ENCODE data around the gene ZKSCAN5. TPM values are rescaled to one million over a fixed set of nuclear protein-coding genes. Genes with fewer than 3 reads are reported as not detected.

Gene ZKSCAN5
- 1 to 10 TPM; 8.0 to 8.3 TPM for total RNA-seq

DNA sequence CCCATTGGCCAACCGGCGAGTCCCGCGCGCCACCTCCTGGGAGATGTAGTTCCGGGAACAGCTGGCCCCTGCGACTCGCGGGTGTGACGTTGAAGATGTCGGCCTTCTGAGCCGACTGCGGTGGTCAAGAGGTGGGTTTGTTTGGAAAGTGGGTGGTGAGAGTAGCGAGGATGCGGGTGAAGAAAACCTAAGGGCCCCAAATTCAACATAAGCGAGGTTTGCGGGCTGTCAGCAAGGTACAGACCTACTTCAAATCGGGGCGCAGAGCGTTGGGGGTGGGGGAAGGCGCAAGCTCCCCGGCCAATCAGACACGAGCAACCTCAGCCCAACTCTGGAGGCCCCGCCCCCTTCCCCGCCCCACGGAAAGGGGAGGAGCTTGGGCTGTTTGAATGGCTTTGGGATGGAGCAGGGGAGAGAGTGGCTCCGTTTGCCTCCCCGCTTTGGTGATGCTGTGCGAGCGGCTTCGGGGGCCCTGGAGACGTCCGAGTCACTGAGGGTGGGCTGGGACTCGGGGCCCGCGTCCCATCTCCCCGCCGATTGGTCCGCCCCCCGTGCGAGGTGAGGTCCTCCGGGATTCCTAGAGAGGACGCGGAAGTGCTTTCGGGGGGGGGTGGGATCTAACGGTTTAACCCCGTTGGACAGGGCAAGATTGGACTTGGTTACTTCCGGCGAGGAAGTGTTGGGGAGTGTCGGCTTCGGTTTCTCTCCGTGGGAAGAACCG, at the start of gene ZKSCAN5:
Gene ZKSCAN5 (plus strand): TSS at position 60 of the 721 bp plus-strand sequence. CDS start 1,383 bp downstream, outside the sequence.
- H3K27ac Mint-ChIP-seq, result peak within 1 kb of the TSS; percentile 92
- peaks cover 5% of the 10 kb centered on the region for H3K9me3 Mint-ChIP-seq
- peak; percentile 97 for DNase-seq
- H3K4me1 Mint-ChIP-seq, result peaks cover 27% of the 10 kb centered on the region
- H3K27me3 Mint-ChIP-seq, result no peaks in the 10 kb centered on the region
- H3K4me3 Mint-ChIP-seq, result peak within 1 kb of the TSS; percentile 90
- H3K36me3 Mint-ChIP-seq, result peaks cover 17% of the 10 kb centered on the region

DNA sequence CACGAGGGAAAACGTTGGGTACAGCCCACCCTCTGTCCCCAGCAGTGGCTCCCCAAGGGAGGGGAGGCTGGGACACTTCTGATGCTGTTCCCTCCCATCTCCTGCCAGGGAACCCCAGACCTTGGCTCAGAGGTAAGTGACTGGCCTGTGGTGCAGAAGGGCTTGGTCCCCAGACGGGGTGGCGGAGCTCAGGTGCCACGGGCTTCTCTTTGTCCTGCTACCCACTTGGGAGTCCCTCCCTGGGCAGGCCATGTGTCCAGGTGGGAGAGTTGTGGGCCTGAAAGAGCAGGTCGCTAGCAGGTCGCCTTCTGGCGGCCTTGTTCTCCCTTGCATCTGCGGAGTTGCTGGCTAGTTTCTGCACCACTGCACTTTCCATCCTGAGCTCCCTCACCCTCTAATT, 48.6 kb upstream of the ZKSCAN5 start:
- Mint-ChIP-seq H3K4me3 (no peak overlapping the region), H3K27me3 (no peaks in the 10 kb centered on the region), H3K9me3 (no peaks in the 10 kb centered on the region), H3K4me1 (peaks cover 15% of the 10 kb centered on the region), H3K36me3 (peaks cover 19% of the 10 kb centered on the region), H3K27ac (no peak overlapping the region)
- DNase-seq, result no peak

DNA sequence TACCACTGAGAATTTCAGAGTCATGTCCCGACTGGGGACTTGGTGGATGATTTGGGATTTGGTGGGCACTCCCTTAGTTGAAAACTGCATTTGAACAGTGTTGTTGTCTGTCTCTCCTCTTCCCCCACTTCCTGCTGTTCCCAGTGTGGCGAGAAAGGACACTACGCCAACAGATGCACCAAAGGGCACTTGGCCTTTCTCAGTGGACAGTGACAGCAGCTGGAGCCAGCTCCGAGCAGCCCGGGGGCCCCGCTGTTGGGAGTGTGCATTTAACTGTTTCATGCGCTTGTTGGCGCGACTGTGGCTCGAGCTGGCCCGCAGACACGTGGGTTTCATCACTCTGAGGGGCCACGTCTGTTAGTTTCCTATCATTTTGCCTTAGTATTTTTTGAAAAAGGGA, 48.2 kb upstream of the ZKSCAN5 start:
- Mint-ChIP-seq H3K4me3 (no peak overlapping the region), H3K9me3 (no peaks in the 10 kb centered on the region), H3K27ac (no peak overlapping the region), H3K27me3 (no peaks in the 10 kb centered on the region), H3K36me3 (peaks cover 15% of the 10 kb centered on the region), H3K4me1 (peaks cover 15% of the 10 kb centered on the region)
- DNase-seq, result no peak

DNA sequence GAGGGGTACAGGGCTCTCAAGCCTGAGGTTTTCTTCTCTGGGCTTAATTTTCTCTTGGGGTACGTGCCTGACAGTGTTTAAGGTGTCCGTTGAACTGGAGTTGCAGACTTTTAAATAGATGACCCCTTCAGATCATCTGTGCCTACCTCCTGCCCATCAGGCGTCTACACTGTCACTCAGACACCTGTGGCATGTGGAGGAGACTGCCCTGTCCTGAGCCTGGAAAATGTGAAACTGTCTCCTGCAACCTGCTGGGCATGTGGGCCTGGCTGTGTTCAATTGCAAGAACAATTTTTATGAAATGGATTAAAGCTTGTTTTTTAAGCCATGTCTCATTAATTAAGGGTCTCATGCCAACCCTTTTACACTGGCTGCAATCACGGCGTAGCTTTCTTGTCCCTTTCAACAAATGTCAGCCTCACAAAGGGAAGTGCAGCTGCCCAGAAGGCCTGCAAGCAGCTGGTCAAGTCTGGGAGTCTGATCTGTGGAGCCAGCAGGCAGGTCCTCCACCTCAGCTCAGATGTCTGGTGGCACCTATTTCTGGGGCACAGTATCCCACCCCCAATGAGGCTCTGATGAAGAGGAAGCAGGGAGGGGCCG, 47.3 kb upstream of the ZKSCAN5 start:
- peaks cover 15% of the 10 kb centered on the region for H3K36me3 Mint-ChIP-seq
- H3K27me3 Mint-ChIP-seq, result no peaks in the 10 kb centered on the region
- H3K4me3 Mint-ChIP-seq, result peak overlapping the region; percentile 1
- H3K27ac Mint-ChIP-seq, result peak overlapping the region; percentile 67
- no peak for DNase-seq
- H3K4me1 Mint-ChIP-seq, result peaks cover 18% of the 10 kb centered on the region
- no peaks in the 10 kb centered on the region for H3K9me3 Mint-ChIP-seq

- H3K27me3 Mint-ChIP-seq, result no peaks in the 10 kb centered on the region
Measured at GRCh38 chr7:99457650-99458493, 46.6 kb upstream of the ZKSCAN5 start.

DNA sequence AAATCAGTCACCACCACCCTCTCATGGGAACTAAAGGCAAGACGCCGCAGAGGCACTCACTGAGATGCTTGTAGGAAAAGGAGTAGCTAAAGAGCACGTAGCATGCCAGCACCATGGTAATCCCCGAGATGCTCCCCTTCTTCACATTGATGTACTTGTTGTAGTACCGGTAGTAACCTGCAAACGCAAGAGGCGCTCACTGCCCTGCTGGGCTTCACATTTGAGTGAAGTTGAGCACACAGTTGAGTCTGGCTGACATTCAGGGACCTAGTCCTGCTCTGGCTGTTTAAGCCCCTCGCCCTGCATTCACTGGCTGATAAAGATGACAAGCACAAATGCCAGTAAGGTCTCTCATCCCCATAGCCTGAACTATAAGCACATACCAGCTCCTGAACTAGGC, 45.4 kb upstream of the ZKSCAN5 start:
- Mint-ChIP-seq H3K27me3 (no peaks in the 10 kb centered on the region), H3K27ac (peak overlapping the region; percentile 0), H3K4me1 (peaks cover 27% of the 10 kb centered on the region), H3K36me3 (peaks cover 23% of the 10 kb centered on the region), H3K9me3 (no peaks in the 10 kb centered on the region), H3K4me3 (no peak overlapping the region)
- peak; percentile 35 for DNase-seq

More at GRCh38 chr7:99457650-99458493, 46.6 kb upstream of the ZKSCAN5 start:
- DNase-seq, result no peak
- Mint-ChIP-seq H3K9me3 (no peaks in the 10 kb centered on the region), H3K4me3 (no peak overlapping the region), H3K36me3 (peaks cover 22% of the 10 kb centered on the region), H3K4me1 (peaks cover 20% of the 10 kb centered on the region), H3K27ac (no peak overlapping the region)

DNA sequence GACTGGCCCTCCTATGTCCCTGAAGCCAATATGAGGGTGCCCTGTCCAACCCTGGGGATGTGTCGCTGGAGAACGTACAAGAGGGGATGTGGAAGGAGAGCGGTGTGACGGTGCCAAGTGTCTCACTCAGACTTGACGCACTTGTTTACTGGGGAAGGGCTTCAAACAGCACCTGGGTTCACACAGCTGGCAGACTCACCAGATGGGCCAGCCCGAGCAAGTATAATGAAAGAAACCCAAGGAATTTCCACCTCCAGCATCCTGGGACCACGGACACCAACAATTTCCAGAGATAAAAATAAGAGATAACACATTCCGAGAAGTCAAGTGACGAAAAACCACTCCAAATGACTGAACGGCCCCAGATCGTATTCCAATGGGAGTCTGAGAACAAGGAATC, 43.8 kb upstream of the ZKSCAN5 start:
- peaks cover 29% of the 10 kb centered on the region for H3K36me3 Mint-ChIP-seq

GRCh38 chr7:99461221-99461620, 43.2 kb upstream of the ZKSCAN5 start:
- H3K27ac Mint-ChIP-seq, result no peak overlapping the region
- H3K36me3 Mint-ChIP-seq, result peaks cover 32% of the 10 kb centered on the region
- H3K9me3 Mint-ChIP-seq, result no peaks in the 10 kb centered on the region
- no peak overlapping the region for H3K4me3 Mint-ChIP-seq
- H3K4me1 Mint-ChIP-seq, result peaks cover 33% of the 10 kb centered on the region
- no peaks in the 10 kb centered on the region for H3K27me3 Mint-ChIP-seq
- DNase-seq, result no peak

More for the DNA sequence above, 43.8 kb upstream of the ZKSCAN5 start:
- Mint-ChIP-seq H3K4me1 (peaks cover 33% of the 10 kb centered on the region), H3K27me3 (no peaks in the 10 kb centered on the region), H3K9me3 (no peaks in the 10 kb centered on the region), H3K4me3 (no peak overlapping the region), H3K27ac (no peak overlapping the region)
- DNase-seq, result no peak

DNA sequence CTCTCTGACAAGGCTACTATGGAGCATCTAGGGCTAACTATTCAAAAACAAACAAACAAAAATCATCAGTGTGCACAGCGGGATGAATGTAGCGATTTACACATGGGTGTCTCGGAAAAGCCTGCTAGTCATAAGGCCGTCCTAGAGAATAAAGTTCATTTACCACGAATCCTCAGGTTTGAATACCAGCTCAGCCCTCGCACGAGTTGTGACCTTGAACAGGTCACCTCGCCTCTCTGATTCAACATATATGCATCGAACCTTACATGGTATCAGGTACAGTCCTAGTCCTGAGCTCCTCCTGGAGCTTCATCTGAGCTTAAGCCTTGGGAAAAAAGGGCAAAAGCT, 39.1 kb upstream of the ZKSCAN5 start:
- DNase-seq, result no peak
- Mint-ChIP-seq H3K9me3 (no peaks in the 10 kb centered on the region), H3K4me3 (peak overlapping the region; percentile 90), H3K27ac (peak overlapping the region; percentile 89), H3K27me3 (no peaks in the 10 kb centered on the region), H3K36me3 (peaks cover 31% of the 10 kb centered on the region), H3K4me1 (peaks cover 22% of the 10 kb centered on the region)

- peaks cover 22% of the 10 kb centered on the region for H3K36me3 Mint-ChIP-seq
- H3K27me3 Mint-ChIP-seq, result no peaks in the 10 kb centered on the region
Measured at GRCh38 chr7:99468336-99468918, 36.0 kb upstream of the ZKSCAN5 start.

GRCh38 chr7:99469381-99470065, 34.9 kb upstream of the ZKSCAN5 start:
- Mint-ChIP-seq H3K9me3 (no peaks in the 10 kb centered on the region), H3K4me3 (no peak overlapping the region), H3K27me3 (no peaks in the 10 kb centered on the region), H3K36me3 (peaks cover 20% of the 10 kb centered on the region), H3K4me1 (peaks cover 16% of the 10 kb centered on the region), H3K27ac (no peak overlapping the region)
- no peak for DNase-seq

More at GRCh38 chr7:99468336-99468918, 36.0 kb upstream of the ZKSCAN5 start:
- Mint-ChIP-seq H3K4me3 (no peak overlapping the region), H3K9me3 (no peaks in the 10 kb centered on the region), H3K4me1 (peaks cover 18% of the 10 kb centered on the region), H3K27ac (no peak overlapping the region)
- DNase-seq, result no peak

DNA sequence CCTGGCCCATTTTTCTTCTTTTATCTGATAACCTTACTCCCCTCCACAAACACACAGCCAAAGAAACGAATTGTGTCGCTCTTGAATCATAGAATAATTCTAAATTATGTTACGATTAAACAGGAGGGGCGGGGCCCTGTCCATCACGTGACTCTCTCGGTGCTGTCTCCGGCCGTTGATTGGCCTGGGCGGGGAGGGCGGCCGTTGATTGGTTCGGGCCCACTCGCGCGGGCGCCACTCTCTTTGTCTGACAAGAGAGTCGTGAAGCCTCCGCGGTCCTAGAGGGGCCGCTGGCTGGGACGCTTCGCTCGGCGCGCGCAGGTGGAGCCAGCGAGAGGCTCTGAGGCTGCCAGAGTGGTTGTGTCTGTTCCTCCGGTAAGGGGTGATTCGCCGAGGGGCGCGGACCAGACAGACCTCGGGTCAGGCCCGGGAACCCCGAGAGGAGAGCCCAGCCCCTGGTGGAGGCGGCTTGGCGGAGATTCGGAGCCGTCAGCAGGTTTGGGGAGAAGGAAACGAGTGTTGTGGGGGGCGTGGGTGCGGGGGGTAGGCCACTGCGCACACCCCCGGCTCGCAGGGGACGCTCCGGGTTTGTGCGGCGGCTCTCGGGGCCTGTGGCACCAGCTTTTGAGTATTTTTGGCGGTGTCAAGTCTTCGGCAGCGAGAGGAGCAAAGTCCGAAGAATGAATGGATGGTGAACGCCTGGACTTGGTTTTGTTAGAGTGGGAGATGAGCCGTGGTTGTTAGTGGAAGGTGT, 31.7 kb upstream of the ZKSCAN5 start, which contains the start of gene ZNF789:
Gene ZNF789 (plus strand): TSS at position 330 of the 754 bp plus-strand sequence. CDS start 3,567 bp downstream, outside the sequence.
- peak; percentile 98 for DNase-seq
- no peaks in the 10 kb centered on the region for H3K9me3 Mint-ChIP-seq
- no peaks in the 10 kb centered on the region for H3K27me3 Mint-ChIP-seq
- H3K27ac Mint-ChIP-seq, result peak within 1 kb of the TSS; percentile 95
- H3K4me3 Mint-ChIP-seq, result peak within 1 kb of the TSS; percentile 99
- H3K36me3 Mint-ChIP-seq, result peaks cover 16% of the 10 kb centered on the region
- H3K4me1 Mint-ChIP-seq, result peaks cover 22% of the 10 kb centered on the region

DNA sequence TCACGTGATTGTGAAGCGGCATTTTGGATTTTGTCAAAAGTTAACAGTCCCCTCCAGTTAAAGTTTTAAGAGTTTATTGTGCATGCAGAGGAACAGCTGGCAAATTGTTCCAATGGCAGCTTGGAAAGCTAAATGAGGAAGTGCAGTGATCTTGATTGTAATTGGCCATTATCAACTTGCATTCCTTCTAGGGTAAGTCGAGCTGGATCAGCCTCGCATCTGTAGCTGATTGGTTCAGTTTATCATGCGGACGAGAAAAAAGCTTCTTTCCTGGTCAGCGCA, 31.2 kb upstream of the ZKSCAN5 start:
- peak overlapping the region; percentile 95 for H3K27ac Mint-ChIP-seq
- peaks cover 27% of the 10 kb centered on the region for H3K4me1 Mint-ChIP-seq
- peaks cover 16% of the 10 kb centered on the region for H3K36me3 Mint-ChIP-seq
- no peaks in the 10 kb centered on the region for H3K9me3 Mint-ChIP-seq
- H3K27me3 Mint-ChIP-seq, result no peaks in the 10 kb centered on the region
- H3K4me3 Mint-ChIP-seq, result peak overlapping the region; percentile 99
- DNase-seq, result no peak

DNA sequence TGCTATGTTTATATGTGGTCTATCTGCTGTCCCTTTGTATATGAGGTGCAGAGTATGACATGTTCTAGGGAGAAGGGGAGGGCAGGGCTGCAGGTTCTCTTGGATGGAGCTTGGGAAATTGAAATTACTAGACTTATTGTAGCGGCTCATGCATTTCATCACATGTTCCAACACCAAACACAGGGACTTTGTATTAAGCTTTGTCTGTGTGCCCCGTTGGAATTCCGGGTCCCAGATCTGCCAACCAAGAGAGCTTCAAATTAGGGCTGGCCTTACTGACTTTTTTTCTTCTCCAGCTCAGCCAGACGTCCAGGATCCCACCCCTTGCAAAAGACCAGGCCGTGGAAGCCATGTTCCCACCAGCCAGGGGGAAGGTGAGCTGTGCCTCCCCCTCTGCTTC, 28.4 kb upstream of the ZKSCAN5 start:
- H3K4me1 Mint-ChIP-seq, result peaks cover 35% of the 10 kb centered on the region
- H3K27ac Mint-ChIP-seq, result no peak overlapping the region
- no peaks in the 10 kb centered on the region for H3K9me3 Mint-ChIP-seq
- H3K36me3 Mint-ChIP-seq, result peaks cover 16% of the 10 kb centered on the region
- no peaks in the 10 kb centered on the region for H3K27me3 Mint-ChIP-seq
- DNase-seq, result no peak
- H3K4me3 Mint-ChIP-seq, result no peak overlapping the region

All from activated naive CD8-positive, alpha-beta T cell treated with anti-CD3 and anti-CD28 coated beads for 36 hours (primary cell).